Osteoblast (primary cell): Measurements from ENCODE around the gene RAB31. TPM values are rescaled to one million over a fixed set of nuclear protein-coding genes. Genes with fewer than 3 reads are reported as not detected.

Experiments used
- DNase-seq: peaks from one replicate; pipeline ENCODE4 v3.0.0; 2011; ENCODE audit warnings: low spot score, mixed read lengths; ENCODE audit not compliant: insufficient read length; ENCODE audit errors: missing footprints
- H2AFZ ChIP-seq: 2 replicates; pipeline ENCODE4 v1.6.0; 2011; ENCODE audit warnings: mild to moderate bottlenecking, low read length
- H3K27ac ChIP-seq: 2 replicates; pipeline ENCODE4 v1.5.1; 2011; ENCODE audit warnings: mild to moderate bottlenecking, low read depth, low read length, moderate library complexity
- H3K27me3 ChIP-seq: 2 replicates; pipeline ENCODE4 v1.6.0; 2012; ENCODE audit warnings: mild to moderate bottlenecking, control low read depth, inconsistent platforms, low read length, moderate library complexity; ENCODE audit not compliant: insufficient read depth
- H3K36me3 ChIP-seq: 2 replicates; pipeline ENCODE4 v1.5.1; 2011; ENCODE audit warnings: mild to moderate bottlenecking, low read length, control low read depth, moderate library complexity; ENCODE audit not compliant: insufficient read depth
- H3K4me1 ChIP-seq: 2 replicates; pipeline ENCODE4 v1.5.1; 2011; ENCODE audit warnings: mild to moderate bottlenecking, low read length, control low read depth, moderate library complexity; ENCODE audit not compliant: insufficient read depth
- H3K4me2 ChIP-seq: 2 replicates; pipeline ENCODE4 v1.6.0; 2011; ENCODE audit warnings: mild to moderate bottlenecking, low read length; ENCODE audit not compliant: insufficient read depth
- H3K4me3 ChIP-seq: fragments of 200-600 bp; sonication (generic); 3 replicates; pipeline ENCODE4 v1.5.1; 2012; ENCODE audit warnings: mild to moderate bottlenecking, low read length, inconsistent platforms; ENCODE audit not compliant: insufficient read depth
- H3K79me2 ChIP-seq: 2 replicates; pipeline ENCODE4 v1.6.0; 2012; ENCODE audit warnings: mild to moderate bottlenecking, low read length, control low read depth, inconsistent platforms; ENCODE audit not compliant: insufficient read depth
- H3K9me3 ChIP-seq: 2 replicates; pipeline ENCODE4 v1.5.1; 2011; ENCODE audit warnings: low read depth, low read length, control low read depth
- H4K20me1 ChIP-seq: 2 replicates; pipeline ENCODE4 v1.6.0; 2012; ENCODE audit warnings: mild to moderate bottlenecking, low read length, control low read depth; ENCODE audit not compliant: insufficient read depth
- total RNA-seq: library from RNA; depleted of rRNA; stranded (reverse); fragments of >200 nt; gene quantifications from 2 replicates; pipeline ENCODE4 v1.2.3, GENCODE V29; 2012
- TF ChIP-seq, protein P1 (sequence below): IDR thresholded peaks from 2 replicates; pipeline ENCODE4 v1.5.1; 2011; ENCODE audit warnings: mild to moderate bottlenecking, low read depth, low read length, moderate library complexity; ENCODE audit errors: extremely low read depth

Gene RAB31
- total RNA-seq, 1 donor = 120 TPM

DNA sequence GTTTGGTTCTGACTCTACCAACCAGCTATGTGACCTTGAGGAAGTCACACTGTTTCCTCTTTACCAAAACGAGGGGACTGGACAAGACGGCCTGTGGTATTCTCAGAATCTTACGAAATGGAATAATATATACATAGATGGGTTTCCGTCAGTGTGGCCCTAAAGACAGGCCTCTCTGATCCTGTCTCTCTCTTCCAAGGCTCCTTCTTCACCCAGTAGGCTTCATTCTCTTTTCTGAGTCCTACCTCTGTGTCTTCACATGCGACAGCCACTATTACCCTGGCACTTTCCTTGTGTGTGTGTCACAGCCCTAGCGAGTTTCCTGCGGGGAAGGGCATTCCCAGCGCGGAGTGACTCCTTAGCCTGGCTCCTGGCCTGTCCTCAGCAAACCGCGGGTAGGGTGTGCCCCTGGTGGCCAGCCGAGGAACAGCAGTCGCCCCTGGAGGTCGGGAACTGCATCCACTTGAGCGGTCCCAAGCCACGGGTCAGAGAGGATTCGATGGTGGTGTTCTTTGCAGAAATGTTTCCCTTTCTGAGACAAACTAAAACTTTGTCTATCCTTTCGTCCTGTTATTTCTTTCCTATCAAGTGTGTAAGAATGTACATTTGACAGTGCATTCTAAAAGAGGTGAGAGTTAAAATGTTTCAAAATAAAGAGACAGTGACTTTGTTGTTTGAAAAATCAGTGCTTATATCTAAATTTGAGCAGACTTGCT is 63.3 kb downstream of the RAB31 start:
- Histone ChIP-seq H3K79me2 (peaks cover 71% of the 10 kb centered on the region), H2AFZ (peak overlapping the region; percentile 77), H3K4me1 (peaks cover 14% of the 10 kb centered on the region), H3K4me2 (peak overlapping the region; percentile 63), H3K27me3 (no peaks in the 10 kb centered on the region), H3K27ac (peak overlapping the region; percentile 46), H3K4me3 (peak overlapping the region; percentile 28), H3K9me3 (no peaks in the 10 kb centered on the region), H4K20me1 (peaks cover 15% of the 10 kb centered on the region), H3K36me3 (no peaks in the 10 kb centered on the region)
- peak; percentile 80 for DNase-seq
- TF ChIP-seq, protein P1, sequence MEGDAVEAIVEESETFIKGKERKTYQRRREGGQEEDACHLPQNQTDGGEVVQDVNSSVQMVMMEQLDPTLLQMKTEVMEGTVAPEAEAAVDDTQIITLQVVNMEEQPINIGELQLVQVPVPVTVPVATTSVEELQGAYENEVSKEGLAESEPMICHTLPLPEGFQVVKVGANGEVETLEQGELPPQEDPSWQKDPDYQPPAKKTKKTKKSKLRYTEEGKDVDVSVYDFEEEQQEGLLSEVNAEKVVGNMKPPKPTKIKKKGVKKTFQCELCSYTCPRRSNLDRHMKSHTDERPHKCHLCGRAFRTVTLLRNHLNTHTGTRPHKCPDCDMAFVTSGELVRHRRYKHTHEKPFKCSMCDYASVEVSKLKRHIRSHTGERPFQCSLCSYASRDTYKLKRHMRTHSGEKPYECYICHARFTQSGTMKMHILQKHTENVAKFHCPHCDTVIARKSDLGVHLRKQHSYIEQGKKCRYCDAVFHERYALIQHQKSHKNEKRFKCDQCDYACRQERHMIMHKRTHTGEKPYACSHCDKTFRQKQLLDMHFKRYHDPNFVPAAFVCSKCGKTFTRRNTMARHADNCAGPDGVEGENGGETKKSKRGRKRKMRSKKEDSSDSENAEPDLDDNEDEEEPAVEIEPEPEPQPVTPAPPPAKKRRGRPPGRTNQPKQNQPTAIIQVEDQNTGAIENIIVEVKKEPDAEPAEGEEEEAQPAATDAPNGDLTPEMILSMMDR = peak; percentile 98

DNA sequence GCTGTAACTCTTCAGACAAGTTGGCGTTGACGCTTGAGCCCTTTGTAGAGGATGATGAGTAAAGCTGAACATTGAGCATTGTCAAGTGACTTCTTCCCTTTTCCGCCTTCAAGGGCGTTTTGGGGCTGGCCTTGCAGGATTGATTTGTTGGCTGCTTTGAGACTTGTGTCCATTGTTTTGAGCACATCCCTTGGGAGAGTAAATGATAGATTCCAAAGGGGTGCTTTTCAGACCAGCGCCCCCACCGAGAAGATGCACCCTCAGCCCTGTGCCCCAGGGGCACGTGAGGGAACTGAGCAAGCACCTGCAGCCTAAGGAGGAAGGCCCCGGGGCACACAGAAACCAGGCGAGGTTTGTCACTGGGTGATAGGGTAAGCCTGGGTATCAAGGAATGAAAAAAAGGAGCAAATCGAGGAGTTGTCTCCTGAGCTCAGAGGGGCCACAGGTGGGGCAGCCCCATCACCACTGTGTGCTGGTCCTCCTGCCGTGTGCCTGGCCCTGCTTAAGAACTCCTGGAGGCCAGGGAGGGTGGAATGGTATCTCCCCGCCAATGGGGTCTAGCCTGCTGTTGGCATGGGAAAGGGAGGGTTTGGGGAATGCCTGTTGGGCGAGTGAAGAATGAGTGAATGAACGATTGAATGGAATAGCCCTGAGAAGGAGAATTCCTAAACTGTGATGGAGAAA is 64.0 kb downstream of the RAB31 start:
- Histone ChIP-seq H3K9me3 (no peaks in the 10 kb centered on the region), H3K4me3 (no peak overlapping the region), H3K4me2 (peak overlapping the region; percentile 63), H3K27me3 (no peaks in the 10 kb centered on the region), H4K20me1 (peaks cover 15% of the 10 kb centered on the region), H3K36me3 (no peaks in the 10 kb centered on the region), H2AFZ (no peak overlapping the region), H3K79me2 (peaks cover 68% of the 10 kb centered on the region), H3K4me1 (peaks cover 14% of the 10 kb centered on the region), H3K27ac (no peak overlapping the region)
- TF ChIP-seq, protein P1 = no peak
- no peak for DNase-seq

DNA sequence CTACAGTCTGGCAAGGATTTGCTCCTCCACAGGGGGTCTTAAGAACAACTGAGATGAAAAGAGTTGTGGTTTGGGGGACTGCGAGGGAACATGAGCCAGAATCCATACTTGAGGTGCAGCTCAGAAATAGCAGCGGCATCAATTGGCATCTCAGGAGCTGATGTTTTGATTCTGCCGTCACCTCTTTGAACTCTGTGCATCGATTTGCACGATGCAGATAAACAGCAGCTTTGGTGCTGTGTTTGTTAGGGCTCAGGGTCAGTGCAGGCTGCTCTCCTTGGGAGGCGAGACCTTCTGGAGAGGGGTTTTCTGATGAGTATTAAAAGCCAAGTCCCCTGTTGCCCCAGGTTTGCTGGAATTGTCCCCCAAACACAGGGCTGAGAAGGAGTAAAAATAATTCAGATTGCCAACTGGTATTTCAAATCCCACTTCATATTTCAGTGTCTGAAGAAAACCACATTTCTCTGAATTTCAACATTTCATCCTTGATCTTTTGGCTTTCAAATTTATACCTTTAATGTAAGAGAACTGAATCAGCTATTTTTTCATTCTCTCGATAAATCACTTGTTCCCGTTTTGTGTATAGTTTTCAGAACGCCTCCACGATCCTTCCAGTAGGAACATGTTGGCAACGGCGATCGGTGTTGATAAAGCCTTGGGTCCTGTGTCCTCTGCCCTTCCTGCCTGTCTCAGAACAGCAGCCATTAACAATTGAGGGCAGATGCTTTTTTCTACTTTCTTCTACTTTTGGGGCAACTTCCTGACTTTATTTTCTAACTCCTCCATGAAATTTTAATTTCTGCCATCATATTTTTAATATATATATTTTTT is 65.0 kb downstream of the RAB31 start:
- Histone ChIP-seq H4K20me1 (peaks cover 15% of the 10 kb centered on the region), H3K27me3 (no peaks in the 10 kb centered on the region), H3K4me2 (no peak overlapping the region), H3K4me1 (peaks cover 14% of the 10 kb centered on the region), H3K4me3 (no peak overlapping the region), H2AFZ (no peak overlapping the region), H3K9me3 (no peaks in the 10 kb centered on the region), H3K36me3 (no peaks in the 10 kb centered on the region), H3K27ac (no peak overlapping the region), H3K79me2 (peaks cover 65% of the 10 kb centered on the region)
- DNase-seq = no peak
- TF ChIP-seq, protein P1 = no peak
